Trophoblast cell (in vitro differentiated cells and primary cell): ENCODE data around the gene EXOC3.

Source experiments
- DNase-seq, 2 donors: peaks; one replicate each; pipeline ENCODE4 v3.0.0-alpha.2; 2016
- H2AFZ ChIP-seq: 2 replicates; pipeline ENCODE4 v1.6.1; 2013; ENCODE audit warnings: low read length, moderate library complexity, mild to moderate bottlenecking; ENCODE audit not compliant: insufficient read depth, poor library complexity
- H2AK5ac ChIP-seq: 2 replicates; pipeline ENCODE4 v1.6.1; 2013; ENCODE audit warnings: mild to moderate bottlenecking, low read length
- H2BK120ac ChIP-seq: 2 replicates; pipeline ENCODE4 v1.6.1; 2013; ENCODE audit warnings: low read length, mild to moderate bottlenecking, moderate library complexity; ENCODE audit not compliant: insufficient read depth, poor library complexity
- H2BK12ac ChIP-seq: 2 replicates; pipeline ENCODE4 v1.6.1; 2013; ENCODE audit warnings: mild to moderate bottlenecking, low read length, moderate library complexity
- H2BK5ac ChIP-seq: 2 replicates; pipeline ENCODE4 v1.6.1; 2013; ENCODE audit warnings: low read length, low read depth, moderate library complexity, mild to moderate bottlenecking; ENCODE audit not compliant: poor library complexity
- H3K14ac ChIP-seq: 2 replicates; pipeline ENCODE4 v1.6.1; 2013; ENCODE audit warnings: mild to moderate bottlenecking, low read length
- H3K18ac ChIP-seq: 2 replicates; pipeline ENCODE4 v1.6.1; 2013; ENCODE audit warnings: mild to moderate bottlenecking, low read length
- H3K23ac ChIP-seq: 2 replicates; pipeline ENCODE4 v1.6.1; 2013; ENCODE audit warnings: low read length
- H3K27ac ChIP-seq: 2 replicates; pipeline ENCODE4 v1.5.1; 2013; ENCODE audit warnings: low read depth, mild to moderate bottlenecking, inconsistent platforms, low read length, moderate library complexity
- H3K27me3 ChIP-seq: 2 replicates; pipeline ENCODE4 v1.6.1; 2013; ENCODE audit warnings: inconsistent platforms, mild to moderate bottlenecking, low read length, moderate library complexity; ENCODE audit not compliant: insufficient read depth
- H3K36me3 ChIP-seq, 2 experiments: 1 replicate in 1 of 2; 2 replicates in 1 of 2; pipeline ENCODE4 v1.6.1; 2013; ENCODE audit warnings: low read length in 2 of 2, mild to moderate bottlenecking in 2 of 2, moderate library complexity in 1 of 2; ENCODE audit not compliant: insufficient read depth in 2 of 2, control insufficient read depth in 1 of 2
- H3K4ac ChIP-seq: 2 replicates; pipeline ENCODE4 v1.6.1; 2013; ENCODE audit warnings: low read depth, mild to moderate bottlenecking, low read length, moderate library complexity
- H3K4me1 ChIP-seq, 2 experiments: 1 replicate in 1 of 2; 2 replicates in 1 of 2; pipeline ENCODE4 v1.6.1; 2013; ENCODE audit warnings: low read length in 2 of 2, mild to moderate bottlenecking in 2 of 2, moderate library complexity in 1 of 2; ENCODE audit not compliant: insufficient read depth in 2 of 2, control insufficient read depth in 1 of 2
- H3K4me2 ChIP-seq: 2 replicates; pipeline ENCODE4 v1.6.1; 2013; ENCODE audit warnings: inconsistent platforms, mild to moderate bottlenecking, low read length, moderate library complexity
- H3K4me3 ChIP-seq: 2 replicates; pipeline ENCODE4 v1.5.1; 2013; ENCODE audit warnings: mild to moderate bottlenecking, low read depth, low read length, inconsistent platforms
- H3K79me1 ChIP-seq: one replicate; pipeline ENCODE4 v1.6.1; 2013; ENCODE audit warnings: low read length
- H3K79me2 ChIP-seq: 2 replicates; pipeline ENCODE4 v1.6.1; 2013; ENCODE audit warnings: low read length, mild to moderate bottlenecking; ENCODE audit not compliant: control insufficient read depth, insufficient read depth, poor library complexity
- H3K9ac ChIP-seq: 2 replicates; pipeline ENCODE4 v1.6.1; 2013; ENCODE audit warnings: mild to moderate bottlenecking, low read length
- H3K9me3 ChIP-seq: 2 replicates; pipeline ENCODE4 v1.6.1; 2013; ENCODE audit warnings: low read depth, mild to moderate bottlenecking, control low read depth, inconsistent platforms, low read length; ENCODE audit not compliant: insufficient read depth
- H4K12ac ChIP-seq: 2 replicates; pipeline ENCODE4 v1.6.1; 2013; ENCODE audit warnings: low read depth, mild to moderate bottlenecking, low read length, moderate library complexity
- H4K8ac ChIP-seq: 2 replicates; pipeline ENCODE4 v1.6.1; 2013; ENCODE audit warnings: low read depth, mild to moderate bottlenecking, low read length, moderate library complexity
- H4K91ac ChIP-seq: one replicate; pipeline ENCODE4 v1.6.1; 2013; ENCODE audit warnings: low read depth, mild to moderate bottlenecking, low read length, moderate library complexity
- WGBS: extraction: QIAGEN DNeasy Blood & Tissue Kit; methylation state at CpG from one replicate; pipeline ENCODE4 v1.1.7; 2013; ENCODE audit warnings: missing lambda C conversion rate; ENCODE audit not compliant: insufficient read length, insufficient coverage; ENCODE audit errors: extremely low coverage; 5-methylcytosine and 5-hydroxymethylcytosine counted together

EXOC3 gene

GRCh38 chr5:497871-498509 is 55.0 kb downstream of the EXOC3 start:
- H2BK120ac ChIP-seq = no peak overlapping the region
- no peak for DNase-seq
- H2AFZ ChIP-seq = no peak overlapping the region
- peaks cover 12% of the 10 kb centered on the region for H3K9me3 ChIP-seq
- H3K23ac ChIP-seq = no peak overlapping the region
- no peak overlapping the region for H3K14ac ChIP-seq
- no peak overlapping the region for H3K18ac ChIP-seq
- no peak overlapping the region for H2BK12ac ChIP-seq
- H4K12ac ChIP-seq = no peak overlapping the region
- H3K27me3 ChIP-seq = peaks cover 33% of the 10 kb centered on the region
- no peaks in the 10 kb centered on the region for H3K79me2 ChIP-seq
- no peak overlapping the region for H3K4ac ChIP-seq
- H2BK5ac ChIP-seq = no peak overlapping the region
- H3K4me2 ChIP-seq = no peak overlapping the region
- H2AK5ac ChIP-seq = no peak overlapping the region
- H3K27ac ChIP-seq = no peak overlapping the region
- H3K4me3 ChIP-seq = no peak overlapping the region
- H3K36me3 ChIP-seq = no peaks in the 10 kb centered on the region
- no peak overlapping the region for H3K9ac ChIP-seq
- peaks cover 4 to 8% of the 10 kb centered on the region in 2 experiments for H3K4me1 ChIP-seq
- H4K91ac ChIP-seq = no peak overlapping the region
- no CpG with 5 or more reads among the region's 40 CpGs for WGBS
- no peak overlapping the region for H4K8ac ChIP-seq
- H3K79me1 ChIP-seq = peaks cover 2% of the 10 kb centered on the region

- no CpG with 5 or more reads among the region's 32 CpGs for WGBS
Observed at GRCh38 chr5:499233-500209, 56.5 kb downstream of the EXOC3 start.

GRCh38 chr5:500491-500890 is 57.5 kb downstream of the EXOC3 start:
- Histone ChIP-seq H3K27me3 (peaks cover 12% of the 10 kb centered on the region), H3K27ac (no peak overlapping the region)
- no CpG with 5 or more reads among the region's 10 CpGs for WGBS

More at GRCh38 chr5:499233-500209, 56.5 kb downstream of the EXOC3 start:
- no peak overlapping the region for H3K18ac ChIP-seq
- no peak overlapping the region for H4K91ac ChIP-seq
- H4K12ac ChIP-seq = no peak overlapping the region
- H3K4me1 ChIP-seq = peaks cover 6 to 8% of the 10 kb centered on the region in 2 experiments
- H2BK12ac ChIP-seq = no peak overlapping the region
- no peak overlapping the region for H3K14ac ChIP-seq
- peaks cover 2% of the 10 kb centered on the region for H3K79me1 ChIP-seq
- H3K27ac ChIP-seq = no peak overlapping the region
- no peaks in the 10 kb centered on the region for H3K79me2 ChIP-seq
- peaks cover 12% of the 10 kb centered on the region for H3K9me3 ChIP-seq
- no peak overlapping the region for H2AFZ ChIP-seq
- no peak overlapping the region for H2BK5ac ChIP-seq
- no peak overlapping the region for H3K4me3 ChIP-seq
- no peak for DNase-seq
- H3K4ac ChIP-seq = no peak overlapping the region
- peaks cover 19% of the 10 kb centered on the region for H3K27me3 ChIP-seq
- H2BK120ac ChIP-seq = no peak overlapping the region
- no peak overlapping the region for H4K8ac ChIP-seq
- H3K4me2 ChIP-seq = no peak overlapping the region
- H2AK5ac ChIP-seq = no peak overlapping the region
- no peak overlapping the region for H3K9ac ChIP-seq
- H3K23ac ChIP-seq = no peak overlapping the region
- no peaks in the 10 kb centered on the region for H3K36me3 ChIP-seq

GRCh38 chr5:501105-501830 is 58.3 kb downstream of the EXOC3 start:
- Histone ChIP-seq H3K36me3 (no peaks in the 10 kb centered on the region), H2BK12ac (no peak overlapping the region), H3K9me3 (peaks cover 8% of the 10 kb centered on the region), H3K79me2 (no peaks in the 10 kb centered on the region), H3K9ac (no peak overlapping the region), H3K27me3 (peaks cover 7% of the 10 kb centered on the region), H2BK5ac (no peak overlapping the region), H4K91ac (peak overlapping the region; percentile 78), H4K12ac (peak overlapping the region; percentile 23), H2AK5ac (no peak overlapping the region), H3K79me1 (peaks cover 2% of the 10 kb centered on the region), H3K4me1 (peaks cover 14 to 15% of the 10 kb centered on the region in 2 experiments), H3K18ac (no peak overlapping the region), H3K4me3 (no peak overlapping the region), H3K4ac (no peak overlapping the region), H3K14ac (no peak overlapping the region), H3K4me2 (no peak overlapping the region), H3K23ac (no peak overlapping the region), H4K8ac (peak overlapping the region; percentile 55), H2BK120ac (peak overlapping the region; percentile 49), H3K27ac (no peak overlapping the region), H2AFZ (peak overlapping the region; percentile 31)
- no peak for DNase-seq
- WGBS = no CpG with 5 or more reads among the region's 41 CpGs

More at GRCh38 chr5:500491-500890, 57.5 kb downstream of the EXOC3 start:
- H3K4me2 ChIP-seq = no peak overlapping the region
- no peak overlapping the region for H3K23ac ChIP-seq
- H4K12ac ChIP-seq = no peak overlapping the region
- no peak overlapping the region for H2AFZ ChIP-seq
- no peak overlapping the region for H3K9ac ChIP-seq
- H3K79me2 ChIP-seq = no peaks in the 10 kb centered on the region
- no peak overlapping the region for H3K18ac ChIP-seq
- H3K79me1 ChIP-seq = peaks cover 2% of the 10 kb centered on the region
- no peak overlapping the region for H3K14ac ChIP-seq
- no peak overlapping the region for H2AK5ac ChIP-seq
- H3K36me3 ChIP-seq = no peaks in the 10 kb centered on the region
- H4K8ac ChIP-seq = no peak overlapping the region
- H3K4me3 ChIP-seq = peak overlapping the region; percentile 62
- H3K4ac ChIP-seq = no peak overlapping the region
- H4K91ac ChIP-seq = no peak overlapping the region
- H2BK5ac ChIP-seq = no peak overlapping the region
- peaks cover 10% of the 10 kb centered on the region in 2 experiments for H3K4me1 ChIP-seq
- H2BK12ac ChIP-seq = no peak overlapping the region
- no peak overlapping the region for H2BK120ac ChIP-seq
- H3K9me3 ChIP-seq = peaks cover 10% of the 10 kb centered on the region
- DNase-seq = no peak
